ENCODE results near the gene CDRT15.

CDRT15 gene

GRCh38 chr17:14200354-14200753 is 36.3 kb downstream of the CDRT15 start:
- Histone ChIP-seq H3K79me2 (ENCODE audit: control insufficient read depth, low read length) (no peaks in the 10 kb centered on the region), H3K27ac (ENCODE audit: low read depth, low read length) (no peak overlapping the region), H4K20me1 (ENCODE audit: control insufficient read depth, insufficient read depth, low read depth, low read length) (peaks cover 10% of the 10 kb centered on the region; the same call in 1 of the 2 replicates), H3K4me3 (ENCODE audit: low read length) (no peak overlapping the region), H3K27me3 (ENCODE audit: control insufficient read depth, low read length) (no peaks in the 10 kb centered on the region), H3K36me3 (ENCODE audit: control insufficient read depth, low read length) (peaks cover 9% of the 10 kb centered on the region), H3K9me3 (ENCODE audit: control insufficient read depth, insufficient read depth, low read length) (no peaks in the 10 kb centered on the region), H3F3A (ENCODE audit: control insufficient read depth, insufficient read depth) (no peaks in the 10 kb centered on the region), H3K9me2 (replicated peaks; ENCODE audit: control insufficient read depth, low read length) (no peaks in the 10 kb centered on the region), H3K4me1 (ENCODE audit: control insufficient read depth, low read length) (peaks cover 15% of the 10 kb centered on the region), H3K4me2 (ENCODE audit: low read length) (no peak overlapping the region)
- no peak for TF ChIP-seq EZH2phosphoT487 (IDR thresholded peaks at IDR 0.05; ENCODE audit: borderline replicate concordance, low read length)
- TF ChIP-seq CTCF (IDR thresholded peaks at IDR 0.05; ENCODE audit: low read depth, low read length, poor library complexity, severe bottlenecking): no peak

DNA sequence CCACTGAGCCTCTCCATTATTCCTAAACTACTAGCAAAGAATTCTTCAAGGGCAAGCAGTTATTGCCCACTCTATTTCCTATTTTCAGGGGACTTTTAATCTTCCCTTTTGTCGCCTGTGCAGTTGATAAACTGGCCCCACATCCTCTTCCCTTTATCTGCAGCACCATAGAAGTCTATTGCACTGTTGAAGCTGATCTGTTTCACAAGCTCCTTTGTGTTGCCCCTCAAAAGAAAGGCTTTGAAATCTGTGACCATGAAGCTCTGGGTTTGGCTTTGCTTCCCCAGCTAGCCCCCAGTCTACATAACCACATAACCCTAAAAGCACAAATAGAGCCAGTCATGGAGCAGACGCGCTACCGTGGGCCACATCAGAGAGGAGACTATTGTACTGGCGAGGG is 37.1 kb downstream of the CDRT15 start:
- H3K27me3 ChIP-seq (ENCODE audit: control insufficient read depth, low read length): no peaks in the 10 kb centered on the region

DNA sequence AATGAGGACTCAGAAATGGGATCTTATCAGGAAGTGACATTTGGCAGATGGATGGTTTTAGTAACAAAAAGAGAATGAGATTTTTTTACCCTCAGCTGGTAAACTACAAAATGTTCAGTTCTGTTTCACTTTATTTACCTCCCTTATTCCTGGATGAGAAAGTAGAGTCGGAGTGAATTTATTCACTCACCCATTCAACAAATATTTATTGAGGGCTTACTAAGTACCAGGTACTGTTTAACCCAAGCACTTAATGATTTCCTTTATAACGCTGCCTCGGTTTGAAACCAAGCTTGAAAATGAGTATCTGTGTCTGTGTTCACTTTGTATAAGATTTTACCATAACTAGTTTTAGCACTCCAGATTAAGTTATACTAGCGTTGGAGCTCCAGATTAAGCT is 38.1 kb downstream of the CDRT15 start:
- no peak overlapping the region for H3K4me2 ChIP-seq (ENCODE audit: low read length)
- H3K4me3 ChIP-seq (ENCODE audit: low read length): no peak overlapping the region
- TF ChIP-seq EZH2phosphoT487 (IDR thresholded peaks at IDR 0.05; ENCODE audit: borderline replicate concordance, low read length): no peak
- no peak for TF ChIP-seq CTCF (IDR thresholded peaks at IDR 0.05; ENCODE audit: low read depth, low read length, poor library complexity, severe bottlenecking)
- no peaks in the 10 kb centered on the region for H3K79me2 ChIP-seq (ENCODE audit: control insufficient read depth, low read length)
- H3K4me1 ChIP-seq (ENCODE audit: control insufficient read depth, low read length): peaks cover 18% of the 10 kb centered on the region
- H4K20me1 ChIP-seq (ENCODE audit: control insufficient read depth, insufficient read depth, low read depth, low read length): peaks cover 10% of the 10 kb centered on the region; the same call in 1 of the 2 replicates
- no peaks in the 10 kb centered on the region for H3K9me2 ChIP-seq (replicated peaks; ENCODE audit: control insufficient read depth, low read length)
- H3K36me3 ChIP-seq (ENCODE audit: control insufficient read depth, low read length): peaks cover 9% of the 10 kb centered on the region
- H3F3A ChIP-seq (ENCODE audit: control insufficient read depth, insufficient read depth): no peaks in the 10 kb centered on the region
- no peaks in the 10 kb centered on the region for H3K9me3 ChIP-seq (ENCODE audit: control insufficient read depth, insufficient read depth, low read length)
- no peaks in the 10 kb centered on the region for H3K27me3 ChIP-seq (ENCODE audit: control insufficient read depth, low read length)
- H3K27ac ChIP-seq (ENCODE audit: low read depth, low read length): no peak overlapping the region

More for the DNA sequence above, 37.1 kb downstream of the CDRT15 start:
- H3K27ac ChIP-seq (ENCODE audit: low read depth, low read length): no peak overlapping the region
- H3K4me1 ChIP-seq (ENCODE audit: control insufficient read depth, low read length): peaks cover 15% of the 10 kb centered on the region
- no peak overlapping the region for H3K4me2 ChIP-seq (ENCODE audit: low read length)
- no peak overlapping the region for H3K4me3 ChIP-seq (ENCODE audit: low read length)
- TF ChIP-seq CTCF (IDR thresholded peaks at IDR 0.05; ENCODE audit: low read depth, low read length, poor library complexity, severe bottlenecking): no peak
- TF ChIP-seq EZH2phosphoT487 (IDR thresholded peaks at IDR 0.05; ENCODE audit: borderline replicate concordance, low read length): no peak
- peaks cover 9% of the 10 kb centered on the region for H3K36me3 ChIP-seq (ENCODE audit: control insufficient read depth, low read length)
- H3F3A ChIP-seq (ENCODE audit: control insufficient read depth, insufficient read depth): no peaks in the 10 kb centered on the region
- H3K79me2 ChIP-seq (ENCODE audit: control insufficient read depth, low read length): no peaks in the 10 kb centered on the region
- no peaks in the 10 kb centered on the region for H3K9me3 ChIP-seq (ENCODE audit: control insufficient read depth, insufficient read depth, low read length)
- no peaks in the 10 kb centered on the region for H3K9me2 ChIP-seq (replicated peaks; ENCODE audit: control insufficient read depth, low read length)
- H4K20me1 ChIP-seq (ENCODE audit: control insufficient read depth, insufficient read depth, low read depth, low read length): peaks cover 10% of the 10 kb centered on the region; the same call in 1 of the 2 replicates

Measured in DOHH2 (cell line).